Measurements from ENCODE around the gene XKR7.

Gene XKR7

DNA sequence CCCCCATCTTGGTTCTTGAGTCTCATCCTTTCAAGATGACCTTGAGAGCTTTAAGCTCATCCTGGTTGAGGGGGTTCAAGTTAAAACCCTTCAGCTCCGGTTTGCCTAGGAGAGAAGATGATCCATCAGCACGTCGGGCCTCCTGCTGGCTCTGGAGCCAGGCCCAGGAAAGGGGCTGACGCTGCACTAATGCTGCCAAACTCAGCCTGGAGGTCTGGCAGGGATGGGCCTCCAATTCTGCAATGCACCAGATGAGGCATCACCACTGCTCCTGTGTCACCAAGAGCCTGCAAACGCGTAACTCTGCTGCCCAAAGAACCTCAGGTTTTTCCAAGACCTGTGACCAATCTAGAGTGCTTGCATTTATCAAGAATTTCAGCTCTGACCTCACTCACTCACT lies 22.2 kb upstream of the XKR7 start:
- no peak for DNase-seq

DNA sequence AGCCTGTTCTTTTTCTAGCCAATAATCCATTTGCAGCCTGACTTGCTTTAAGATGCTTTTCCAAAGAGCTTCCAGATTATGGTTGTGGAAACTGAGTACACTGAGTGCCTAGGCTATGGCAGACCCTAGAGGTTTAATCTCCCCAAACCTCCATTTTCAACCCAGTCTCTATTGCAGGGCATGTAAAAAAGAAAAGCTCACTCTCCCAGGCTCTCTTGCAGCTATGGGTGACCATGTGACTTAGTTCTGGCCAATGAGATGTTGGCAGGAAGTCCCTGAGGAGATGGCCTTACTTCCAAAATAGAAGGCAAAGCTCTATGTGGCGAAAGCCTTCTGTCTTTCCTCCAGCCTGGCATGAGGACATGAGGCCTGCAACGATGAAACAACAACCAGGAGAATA lies 19.9 kb upstream of the XKR7 start:
- DNase-seq = no peak

DNA sequence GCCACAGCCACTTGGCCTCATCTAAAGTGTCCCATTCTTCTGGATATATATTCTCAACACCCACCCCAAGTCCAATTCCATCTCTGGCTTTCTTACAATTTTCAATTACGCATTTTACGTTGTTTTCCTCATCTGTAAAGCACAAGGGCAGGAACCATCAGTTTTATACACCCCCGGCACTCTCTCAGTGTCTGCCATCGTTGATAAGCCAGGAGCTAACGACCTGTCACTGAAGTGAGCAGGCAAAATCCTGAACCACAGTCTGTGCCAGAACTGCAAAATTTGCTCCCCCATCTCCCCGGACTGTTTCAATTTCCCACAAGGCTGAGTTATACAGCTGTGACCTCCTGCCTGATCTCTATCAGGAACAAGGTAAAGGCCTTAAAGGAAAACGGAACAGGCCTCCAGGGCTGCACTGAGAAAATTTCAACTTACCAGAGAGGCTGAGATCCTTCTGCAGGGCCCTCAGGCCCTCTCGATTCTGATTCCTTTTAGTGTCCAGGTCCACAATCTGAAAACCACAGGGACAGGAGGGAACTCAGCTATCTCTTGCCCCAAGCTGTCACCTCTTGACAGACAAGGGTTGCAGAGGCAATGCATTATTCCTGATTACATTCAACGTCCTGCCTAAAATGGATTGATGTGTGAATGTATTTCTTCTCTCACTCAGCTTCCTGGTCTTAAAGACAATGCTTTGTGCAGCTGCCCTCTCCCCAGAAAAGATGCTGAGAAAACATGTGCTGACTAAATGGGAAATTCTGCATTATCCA lies 17.9 kb upstream of the XKR7 start:
- DNase-seq = no peak

DNA sequence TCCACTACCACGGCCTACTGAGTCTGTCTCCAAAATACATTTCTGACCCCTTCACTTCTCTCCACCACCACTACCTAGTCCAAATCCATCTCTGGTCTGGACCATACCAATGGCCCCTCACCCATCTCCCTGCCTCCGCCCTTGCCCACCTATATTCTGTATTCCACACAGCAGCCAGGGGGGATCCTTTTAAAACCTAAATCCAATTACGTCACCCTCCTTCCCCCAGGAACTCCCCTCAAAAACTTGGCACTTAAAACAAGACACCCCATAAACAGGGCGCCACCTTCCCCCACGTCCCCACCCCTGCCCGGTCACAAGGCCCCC lies 16.8 kb upstream of the XKR7 start:
- DNase-seq = no peak

DNA sequence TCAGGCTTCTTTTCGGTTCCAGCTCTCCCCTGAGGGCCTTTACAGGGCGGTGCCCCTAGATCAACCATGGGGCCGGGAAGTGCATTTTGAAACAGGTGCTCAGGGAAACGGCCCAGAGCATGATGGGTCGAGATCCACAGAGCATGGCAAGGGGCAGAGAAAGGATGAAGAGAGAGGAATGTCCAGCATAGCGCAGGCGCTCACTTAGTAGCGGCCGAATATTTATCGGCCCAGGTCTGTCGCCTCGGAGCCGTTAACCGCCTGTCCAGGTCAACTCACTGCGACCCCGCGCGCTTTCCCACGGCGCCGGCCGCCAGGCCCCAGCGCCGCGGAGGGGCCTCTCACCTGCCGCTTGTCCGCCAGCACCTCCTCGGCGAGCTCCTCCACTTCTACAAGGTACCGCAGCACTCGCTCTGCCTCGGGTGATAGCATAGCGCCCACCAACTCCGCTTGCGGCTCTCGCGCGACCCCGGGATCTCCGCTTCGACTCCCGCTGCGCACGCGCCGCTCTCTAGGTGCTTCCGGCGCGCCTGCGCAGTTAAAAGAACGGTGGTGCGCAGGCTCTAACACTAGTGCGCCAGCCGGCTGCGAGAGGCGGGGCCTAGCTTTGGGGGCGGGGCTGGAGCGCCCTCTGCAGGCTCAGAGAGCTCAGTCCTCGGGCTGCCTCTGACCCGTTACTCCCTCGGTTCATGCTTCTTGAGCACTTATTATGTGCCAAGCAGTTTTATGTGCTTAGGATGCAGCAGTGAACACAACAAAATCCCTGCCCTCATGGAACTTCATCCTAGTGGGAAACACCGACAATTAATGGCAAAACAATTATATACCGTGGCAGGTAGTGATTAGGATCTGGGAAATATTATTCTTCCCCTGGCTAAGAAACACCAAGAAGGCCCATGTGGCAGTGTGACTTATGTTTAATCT lies 16.2 kb upstream of the XKR7 start, which contains the start of gene PDRG1:
PDRG1 (minus strand) TSS at position 517 of the 924 bp plus-strand sequence; CDS start at position 432, 85 bp downstream.
- DNase-seq = peak; percentile 93 to 97 (median 95)

DNA sequence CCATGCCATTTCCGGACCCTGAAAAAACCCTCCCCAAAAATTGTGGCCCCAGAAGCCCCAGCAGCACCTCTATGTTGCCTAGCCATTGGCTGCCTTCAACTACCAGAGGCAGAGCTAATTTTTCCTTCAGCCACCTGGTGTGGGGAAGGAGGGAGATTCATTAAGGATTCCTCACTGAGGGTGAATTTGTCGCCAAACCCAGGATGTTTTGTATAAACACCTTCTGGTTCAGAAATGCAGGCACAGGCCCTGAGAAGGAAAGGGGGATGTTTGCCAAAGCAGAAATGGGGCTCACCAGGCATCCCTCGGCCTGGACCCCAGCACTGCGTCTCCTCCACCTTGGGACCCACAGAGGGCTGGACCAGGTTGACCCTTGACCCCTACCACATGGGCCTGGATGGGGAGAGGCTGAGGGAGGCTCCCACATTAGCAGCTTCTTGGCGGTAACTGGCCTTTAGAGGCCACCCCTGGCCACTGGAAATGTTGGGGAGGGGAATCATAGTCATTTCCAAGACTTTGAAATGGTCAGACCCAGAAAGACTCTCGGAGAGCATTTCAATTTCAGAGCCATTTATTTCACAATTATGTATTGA lies 14.3 kb upstream of the XKR7 start:
- DNase-seq = no peak

DNA sequence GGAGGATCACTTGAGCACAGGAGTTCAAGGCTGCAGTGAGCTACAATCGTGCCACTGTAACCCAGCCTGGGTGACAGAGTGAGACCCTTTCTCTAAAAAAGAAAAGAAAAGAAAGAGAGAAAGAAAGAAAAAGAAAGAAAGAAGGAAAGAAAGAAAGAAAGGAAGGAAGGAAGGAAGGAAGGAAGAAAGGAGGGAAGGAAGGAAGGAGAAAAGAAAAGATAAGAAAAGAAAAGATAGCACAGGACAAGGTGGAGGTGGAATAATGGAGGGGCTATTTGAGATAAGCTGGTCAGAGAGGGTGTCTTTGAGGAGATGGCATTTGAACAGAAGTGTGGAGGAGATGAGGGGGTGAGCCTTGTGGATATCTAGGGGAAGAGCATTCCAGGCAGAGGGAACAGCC lies 13.5 kb upstream of the XKR7 start:
- DNase-seq = no peak

DNA sequence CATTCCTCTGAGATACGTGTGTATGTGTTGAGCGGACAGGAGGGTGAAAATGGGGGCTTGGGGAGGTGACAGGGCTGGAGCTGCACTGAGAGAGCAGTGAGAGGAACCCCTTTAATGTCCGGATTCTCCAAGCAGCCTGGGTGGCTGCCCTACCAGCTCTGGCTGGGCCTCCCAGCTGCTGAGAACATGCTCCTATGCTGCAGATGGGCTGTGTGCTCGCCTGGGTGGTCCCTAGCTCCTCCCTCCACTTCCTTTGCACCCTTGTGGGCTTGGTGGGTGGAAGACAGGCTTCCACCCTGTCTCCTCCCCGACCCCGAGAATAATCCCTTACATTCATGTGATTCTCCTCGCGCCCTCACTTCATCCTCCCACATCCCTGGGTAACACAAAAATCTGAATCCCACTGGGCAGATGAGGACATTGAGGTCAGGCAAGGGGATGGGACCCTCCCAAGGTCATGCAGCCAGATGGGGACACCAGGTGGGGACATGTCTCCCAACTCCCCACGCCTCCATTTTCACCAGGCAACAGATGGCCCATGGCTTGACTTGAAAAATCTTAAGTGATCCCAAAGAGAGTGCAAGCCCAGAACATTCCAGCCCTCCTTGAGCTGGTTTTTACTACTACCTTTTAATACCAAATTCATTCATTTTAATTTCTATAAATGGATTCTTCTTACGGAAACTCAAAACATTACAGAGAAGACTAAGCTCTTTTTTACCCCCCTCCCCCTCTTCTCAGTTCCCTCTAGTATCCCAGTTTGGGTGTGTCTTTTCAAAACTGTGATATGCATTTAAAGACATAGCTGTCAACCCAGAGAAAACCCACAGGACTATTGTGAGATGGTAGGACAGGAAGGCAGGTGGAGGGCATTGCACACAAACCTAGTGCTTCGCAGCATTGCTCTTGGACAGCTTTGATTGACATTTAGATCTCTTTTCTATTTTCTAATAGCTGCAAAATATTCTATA lies 11.1 kb upstream of the XKR7 start:
- DNase-seq = no peak

DNA sequence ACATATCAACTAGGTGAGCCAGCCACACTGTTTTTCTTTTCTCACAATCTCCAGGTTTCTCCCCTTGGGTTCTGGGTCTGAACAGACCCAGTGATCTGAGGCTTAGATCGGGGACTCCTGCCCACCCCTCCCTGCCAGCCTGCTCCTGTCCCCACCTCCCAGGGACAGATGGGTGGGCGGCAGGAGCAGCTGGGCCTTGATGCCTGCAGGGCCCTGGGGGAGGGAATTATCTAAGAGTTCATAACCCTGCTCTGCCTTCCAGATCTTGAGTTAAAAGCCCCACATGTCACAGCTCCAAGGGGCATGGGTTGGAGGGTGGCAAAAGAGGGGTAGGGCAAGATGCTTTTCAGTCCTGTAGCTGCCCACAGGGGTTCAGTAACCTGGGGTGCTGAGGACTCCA lies 5.2 kb upstream of the XKR7 start:
- DNase-seq = no peak

DNA sequence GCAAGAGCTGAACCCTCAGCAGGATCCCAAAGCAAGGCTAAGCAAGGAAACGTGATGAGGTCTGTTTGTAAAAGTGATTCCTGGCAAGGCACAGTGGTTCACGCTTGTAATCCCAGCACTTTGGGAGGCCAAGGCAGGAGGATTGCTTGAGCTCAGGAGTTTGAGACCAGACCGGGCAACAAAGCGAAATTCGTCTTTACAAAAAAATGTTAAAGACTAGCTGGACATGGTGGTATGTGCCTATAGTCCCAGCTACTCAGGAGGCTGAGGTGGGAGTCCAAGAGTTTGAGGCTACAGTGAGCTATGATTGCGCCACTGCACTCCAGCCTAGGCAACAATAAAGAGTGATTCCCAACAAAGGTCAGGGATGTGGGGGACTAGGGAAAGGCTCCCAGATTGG lies 4.1 kb upstream of the XKR7 start:
- no peak for DNase-seq

DNA sequence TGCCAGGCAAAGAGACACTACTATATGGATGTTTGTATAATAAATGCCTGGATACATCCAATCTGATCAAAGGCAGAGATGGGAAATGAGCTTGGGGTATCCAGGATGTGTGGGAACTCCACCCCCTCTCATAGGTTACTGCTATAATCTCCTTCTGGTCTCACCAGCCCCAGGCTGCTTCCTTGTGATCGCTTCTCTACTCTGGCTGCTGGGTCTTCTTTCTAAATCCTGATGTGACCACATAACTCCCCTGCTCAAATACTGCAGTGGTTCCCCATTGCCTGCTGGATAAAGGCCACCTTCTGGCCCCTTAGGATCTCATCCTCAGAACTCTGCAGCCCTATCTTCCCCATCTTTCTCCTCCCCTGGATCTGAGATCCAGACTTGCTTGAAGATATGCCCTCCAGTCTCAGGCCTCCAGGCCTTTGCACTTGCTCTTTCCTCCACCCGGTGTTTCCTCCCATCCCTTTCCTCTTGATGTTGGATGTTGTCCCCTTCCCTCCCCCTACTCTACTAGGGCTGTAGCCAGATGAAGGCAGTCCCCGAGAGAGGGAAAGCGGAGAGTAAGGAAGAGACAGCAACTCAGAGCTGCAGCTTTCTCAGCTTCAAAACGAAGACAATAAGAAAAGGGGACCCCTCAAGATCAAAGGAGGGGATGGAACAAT lies 828 bp upstream of the XKR7 start:
- DNase-seq = no peak

DNA sequence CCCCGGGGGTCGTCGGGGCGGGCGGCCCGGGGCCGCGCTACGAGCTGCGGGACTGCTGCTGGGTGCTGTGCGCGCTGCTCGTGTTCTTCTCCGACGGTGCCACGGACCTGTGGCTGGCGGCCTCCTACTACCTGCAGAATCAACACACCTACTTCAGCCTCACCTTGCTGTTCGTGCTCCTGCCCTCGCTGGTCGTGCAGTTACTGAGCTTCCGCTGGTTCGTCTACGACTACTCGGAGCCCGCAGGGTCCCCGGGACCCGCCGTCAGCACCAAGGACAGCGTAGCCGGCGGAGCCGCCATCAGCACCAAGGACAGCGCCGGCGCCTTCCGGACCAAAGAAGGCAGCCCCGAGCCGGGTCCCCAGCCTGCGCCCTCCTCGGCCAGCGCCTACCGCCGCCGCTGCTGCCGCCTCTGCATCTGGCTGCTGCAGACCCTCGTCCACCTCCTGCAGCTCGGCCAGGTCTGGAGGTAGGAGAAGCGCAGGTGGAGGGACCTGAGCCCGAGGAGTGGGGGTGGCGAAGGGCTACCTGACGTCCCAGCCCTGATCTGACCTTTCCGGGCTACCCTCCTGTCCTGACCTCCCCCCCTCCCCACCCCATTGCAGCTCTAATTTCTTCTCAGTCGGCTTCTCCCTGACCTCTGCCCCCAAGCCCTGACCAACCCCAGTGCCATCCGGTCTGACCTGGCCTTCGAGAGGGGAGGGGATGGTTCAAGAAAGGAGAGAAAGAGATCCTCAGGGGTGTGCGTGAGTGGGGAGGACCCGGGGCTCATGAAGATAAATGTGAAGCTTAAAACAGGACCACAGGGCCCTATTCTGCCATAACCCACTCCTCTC lies 558 bp downstream of the XKR7 start:
- peak; percentile 63 to 80 (median 72) for DNase-seq

DNA sequence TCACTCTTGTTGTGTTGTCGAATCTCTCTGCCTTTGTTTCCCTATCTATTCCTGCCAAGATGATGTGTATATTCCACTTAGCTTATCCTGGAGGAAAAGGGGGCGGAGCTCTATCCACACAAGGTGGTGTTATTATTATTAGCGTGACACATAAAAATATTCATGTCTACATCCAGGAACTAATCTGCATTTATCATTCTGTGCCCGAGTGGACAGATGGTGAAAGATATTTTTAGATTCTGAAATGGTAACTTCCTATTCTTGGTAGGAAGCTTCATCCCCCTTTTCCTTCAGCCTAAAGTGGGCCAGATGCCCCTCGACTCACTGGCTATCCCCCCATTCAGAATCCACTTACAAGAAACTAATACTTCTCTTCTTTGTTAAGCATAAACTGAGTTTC lies 2.0 kb downstream of the XKR7 start:
- no peak for DNase-seq

DNA sequence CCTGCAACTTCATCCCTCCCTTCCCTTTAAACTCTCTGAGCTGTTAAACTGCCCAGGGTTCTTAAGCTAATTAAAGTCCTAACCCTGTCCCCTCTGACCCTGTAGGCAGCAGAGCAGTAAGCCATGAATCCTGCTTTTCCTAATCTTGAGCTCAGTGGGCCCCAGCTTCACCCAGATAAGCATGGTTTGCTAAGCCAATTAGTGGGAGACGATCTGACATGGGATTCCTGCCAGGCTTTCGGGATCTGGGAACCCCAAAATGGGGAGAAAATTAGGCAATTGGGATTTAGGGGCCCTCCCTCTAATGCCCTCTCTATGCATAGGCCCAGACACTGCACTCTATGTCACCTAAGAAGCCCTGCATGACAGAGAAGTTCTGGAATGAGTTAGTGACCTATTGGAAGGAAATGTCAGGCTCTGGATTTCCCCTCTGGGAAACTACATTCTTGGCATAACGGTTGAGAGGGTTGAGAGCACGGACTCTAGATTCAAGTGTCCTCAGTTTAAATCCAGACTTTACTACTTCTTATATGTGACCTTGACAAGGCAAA lies 4.6 kb downstream of the XKR7 start:
- no peak for DNase-seq

DNA sequence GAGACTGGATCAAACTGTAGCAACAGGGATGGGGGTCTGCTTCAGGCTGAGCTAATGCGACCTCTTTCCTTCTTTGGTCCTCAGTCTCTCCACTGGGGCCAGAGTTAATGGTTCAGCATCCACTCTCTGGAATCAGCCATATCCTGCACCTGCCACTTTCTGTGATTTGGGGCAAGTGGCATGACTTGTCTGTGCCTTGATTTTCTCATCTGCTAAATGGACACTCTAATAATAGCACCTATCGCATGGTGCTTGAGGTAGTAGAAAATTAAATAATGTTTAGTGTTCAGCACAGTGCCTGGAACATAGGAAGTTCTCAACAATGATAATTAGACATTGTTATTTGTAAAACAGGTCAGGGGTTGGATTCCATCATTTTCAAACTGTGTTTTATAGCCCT lies 6.3 kb downstream of the XKR7 start:
- DNase-seq = no peak

DNA sequence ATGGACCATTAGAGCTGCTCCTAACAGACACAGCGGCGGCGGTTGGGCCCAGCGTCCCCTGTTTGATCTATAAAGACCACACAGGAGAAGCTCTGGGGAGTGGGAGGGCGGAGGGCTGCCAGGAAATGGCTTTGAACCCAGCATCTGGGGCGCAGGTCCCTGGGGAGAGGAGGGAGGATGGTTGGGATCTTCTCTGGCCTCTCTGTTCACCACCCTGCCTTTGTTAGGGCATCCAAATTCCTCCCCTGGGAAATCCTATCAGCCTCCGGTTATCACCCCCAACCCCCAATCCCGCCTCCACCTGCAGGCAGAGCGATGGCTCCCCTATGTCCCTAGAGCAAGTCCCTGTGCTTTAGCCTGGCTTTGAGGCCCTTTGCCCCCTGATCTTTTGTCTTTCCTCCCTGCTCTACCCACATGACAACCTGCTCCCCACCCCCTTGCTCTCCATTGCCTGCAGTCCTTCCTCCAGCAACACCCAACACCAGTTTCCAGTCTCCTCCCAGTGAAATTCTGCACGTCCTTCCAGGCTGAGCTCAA lies 7.1 kb downstream of the XKR7 start:
- no peak for DNase-seq

DNA sequence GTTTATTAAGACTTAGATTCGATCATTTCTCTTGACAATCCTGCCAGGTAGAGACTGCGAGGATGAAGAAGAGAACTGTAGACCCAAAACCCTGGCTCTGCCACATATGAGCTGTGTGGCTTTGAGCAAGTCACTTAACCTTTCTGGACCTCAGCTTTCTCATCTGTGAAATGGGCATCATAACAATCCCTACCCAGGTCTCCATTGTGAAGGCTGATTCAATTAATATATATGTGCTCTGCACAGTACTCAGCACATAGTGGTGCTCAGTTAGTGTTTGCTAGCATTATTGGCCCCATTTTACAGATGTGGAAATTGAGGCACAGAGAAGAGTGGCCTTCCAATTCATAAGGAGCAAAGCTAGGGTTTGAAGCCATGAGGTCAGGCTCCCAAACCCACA lies 7.9 kb downstream of the XKR7 start:
- DNase-seq = no peak

DNA sequence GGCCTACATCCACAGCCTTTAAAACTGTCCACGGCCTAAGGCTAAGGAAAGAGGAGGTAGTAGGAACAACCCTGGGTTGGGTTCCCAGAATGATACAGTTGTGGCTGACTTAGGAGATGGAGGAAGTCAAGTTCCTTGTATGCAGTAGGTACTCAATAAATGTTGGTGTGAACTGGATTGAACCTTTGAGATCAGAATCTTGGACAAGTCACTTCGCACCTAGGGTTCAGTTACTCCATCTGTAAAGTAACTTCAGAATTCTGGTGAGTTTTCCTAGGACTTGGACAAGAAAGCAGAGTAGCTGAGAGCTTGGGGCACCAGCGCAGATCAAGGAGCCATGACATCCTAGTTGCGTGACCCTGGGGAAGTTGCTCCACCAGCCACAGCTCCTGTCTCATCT lies 9.1 kb downstream of the XKR7 start:
- DNase-seq = no peak

DNA sequence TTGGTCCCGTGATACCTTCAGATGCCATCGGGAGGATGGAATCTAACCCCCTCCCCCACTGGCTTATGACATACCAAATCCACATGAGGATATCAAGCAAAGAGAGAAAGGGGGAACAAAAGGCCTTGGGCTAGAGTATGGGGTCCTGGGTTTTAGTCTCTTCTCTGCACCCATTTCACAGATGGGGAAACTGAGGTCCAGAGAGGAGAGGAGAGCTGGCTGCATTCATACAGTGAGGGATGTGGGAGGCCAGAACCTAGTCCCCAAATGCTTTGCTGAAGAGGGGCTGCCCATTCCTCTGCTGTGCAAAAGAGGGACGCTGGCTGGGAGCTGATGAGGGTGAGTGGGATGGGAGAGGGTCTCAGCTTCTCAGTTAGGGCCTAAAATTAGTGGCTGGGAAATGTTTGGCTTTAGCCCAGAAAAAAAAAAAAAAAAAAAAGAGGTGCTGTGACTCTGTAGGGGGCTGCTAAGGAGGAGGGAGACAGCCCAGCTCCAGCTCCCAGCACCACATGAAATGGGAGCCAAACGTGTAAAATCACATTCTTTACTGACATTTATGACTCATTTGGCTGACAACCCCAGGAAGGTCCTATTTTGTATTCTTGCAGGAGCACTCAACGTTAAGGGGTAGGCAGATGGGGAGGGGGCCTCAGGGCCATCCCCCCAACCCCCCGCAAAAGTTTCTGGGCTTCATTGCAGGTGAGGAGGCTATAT lies 11.9 kb downstream of the XKR7 start:
- no peak for DNase-seq

DNA sequence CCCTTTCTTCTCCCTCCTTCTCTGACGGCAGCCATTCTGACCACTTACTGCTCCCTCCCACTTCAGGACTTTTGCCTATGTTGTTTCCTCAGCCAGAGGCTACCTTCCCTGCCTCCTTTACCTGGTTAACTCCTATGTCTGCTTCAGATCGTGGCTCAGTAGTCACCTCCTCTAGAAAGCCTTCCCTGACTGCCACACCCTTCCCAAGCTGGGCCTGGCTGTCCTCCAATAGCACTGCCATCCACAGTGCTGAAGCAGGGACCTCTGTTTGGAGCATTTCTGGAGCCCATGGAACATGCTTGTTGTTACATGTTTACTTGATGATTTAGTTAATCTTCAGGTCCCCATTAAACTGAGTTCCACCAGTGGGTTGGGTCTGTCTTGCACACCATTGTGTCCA lies 13.8 kb downstream of the XKR7 start:
- DNase-seq = no peak

Data from T-helper 1 cell (primary cell).